IMR-90 (cell line): ENCODE data around the gene KLHL29. TPM values are rescaled to one million over a fixed set of nuclear protein-coding genes. Genes with fewer than 3 reads are reported as not detected.

Source experiments
- ATAC-seq: fragments of 200-7000 bp; cut with Tn5 transposase; 2 replicates; pipeline ENCODE4 v1.9.1; 2020; ENCODE audit warnings: low read depth, mild to moderate bottlenecking, moderate library complexity
- BruUV-seq: library from RNA; stranded (reverse); fragments of 400-500 nt; replicated peaks from 2 replicates; lab custom pipeline; 2021; lab: Mats Ljungman, UMichigan
- CTCF ChIA-PET: fragments of 300-600 bp; formaldehyde crosslinking; extraction: SDS; loops from one replicate; lab custom pipeline; 2021; ENCODE audit warnings: antibody characterized with exemption; lab: Yijun Ruan, JAX
- POLR2A ChIA-PET: fragments of 300-600 bp; sonication (Branson Sonifier 250); formaldehyde crosslinking; loops from one replicate; lab custom pipeline; 2022; ENCODE audit warnings: antibody characterized with exemption; ENCODE audit not compliant: unreplicated experiment; lab: Charles Lee
- DNase-seq: peaks from one replicate; pipeline ENCODE4 v3.0.0; 2013
- H2AFZ ChIP-seq: replicated peaks from 2 replicates; pipeline ENCODE3; 2013; ENCODE audit warnings: low read length, mild to moderate bottlenecking; ENCODE audit not compliant: poor library complexity
- H2AK5ac ChIP-seq: 2 replicates; pipeline ENCODE4 v1.6.1; 2013; ENCODE audit warnings: low read depth, low read length, inconsistent platforms
- H2AK9ac ChIP-seq: replicated peaks from 2 replicates; pipeline ENCODE3; 2013; ENCODE audit warnings: mild to moderate bottlenecking, low read depth, low read length, moderate library complexity; ENCODE audit not compliant: poor library complexity
- H2BK120ac ChIP-seq: 2 replicates; pipeline ENCODE4 v1.6.1; 2013; ENCODE audit warnings: low read depth, low read length, inconsistent platforms
- H2BK15ac ChIP-seq: 3 replicates; pipeline ENCODE4 v1.6.1; 2013; ENCODE audit warnings: low read depth, low read length, inconsistent platforms
- H2BK20ac ChIP-seq: 2 replicates; pipeline ENCODE4 v1.6.1; 2013; ENCODE audit warnings: low read depth, mild to moderate bottlenecking, inconsistent platforms, low read length, moderate library complexity
- H2BK5ac ChIP-seq: 2 replicates; pipeline ENCODE4 v1.6.1; 2013; ENCODE audit warnings: mild to moderate bottlenecking, low read depth, low read length, inconsistent platforms; ENCODE audit not compliant: poor library complexity, severe bottlenecking
- H3K14ac ChIP-seq: replicated peaks from 2 replicates; pipeline ENCODE4 v1.6.1; 2013; ENCODE audit warnings: low read depth, low read length, inconsistent platforms
- H3K18ac ChIP-seq: 2 replicates; pipeline ENCODE4 v1.6.1; 2013; ENCODE audit warnings: low read depth, low read length, control low read depth
- H3K23ac ChIP-seq: 2 replicates; pipeline ENCODE4 v1.6.1; 2013; ENCODE audit warnings: low read depth, low read length, inconsistent platforms
- H3K27ac ChIP-seq: 2 replicates; pipeline ENCODE4 v1.5.1; 2013; ENCODE audit warnings: mild to moderate bottlenecking, control low read depth, low read length; ENCODE audit not compliant: insufficient read depth
- H3K27me3 ChIP-seq: 2 replicates; pipeline ENCODE4 v1.6.1; 2013; ENCODE audit warnings: low read length; ENCODE audit not compliant: control insufficient read depth, insufficient read depth
- H3K36me3 ChIP-seq: 2 replicates; pipeline ENCODE4 v1.6.1; 2013; ENCODE audit warnings: low read length, mixed read lengths; ENCODE audit not compliant: control insufficient read depth, insufficient read depth
- H3K4ac ChIP-seq: 2 replicates; pipeline ENCODE4 v1.6.1; 2013; ENCODE audit warnings: low read depth, low read length, inconsistent platforms
- H3K4me1 ChIP-seq: 2 replicates; pipeline ENCODE4 v1.6.1; 2013; ENCODE audit warnings: low read length, mixed read lengths; ENCODE audit not compliant: control insufficient read depth, insufficient read depth
- H3K4me2 ChIP-seq: 2 replicates; pipeline ENCODE4 v1.6.1; 2013; ENCODE audit warnings: low read depth, mild to moderate bottlenecking, control low read depth, low read length, moderate library complexity
- H3K4me3 ChIP-seq: 2 replicates; pipeline ENCODE4 v1.5.1; 2013; ENCODE audit warnings: low read depth, mild to moderate bottlenecking, control low read depth, low read length, moderate library complexity; ENCODE audit not compliant: insufficient read depth
- H3K56ac ChIP-seq: 2 replicates; pipeline ENCODE4 v1.6.1; 2013; ENCODE audit warnings: low read length, inconsistent platforms; ENCODE audit not compliant: insufficient read depth; ENCODE audit errors: extremely low read depth
- H3K79me1 ChIP-seq, 2 experiments: 2 replicates each; pipeline ENCODE4 v1.6.1; 2013; ENCODE audit warnings: low read length in 2 of 2, inconsistent platforms in 1 of 2, low read depth in 1 of 2
- H3K9ac ChIP-seq: 2 replicates; pipeline ENCODE4 v1.6.1; 2013; ENCODE audit warnings: low read depth, low read length, control low read depth
- H3K9me1 ChIP-seq: 2 replicates; pipeline ENCODE4 v1.6.1; 2013; ENCODE audit warnings: low read length, inconsistent platforms; ENCODE audit not compliant: insufficient read depth
- H3K9me3 ChIP-seq: 2 replicates; pipeline ENCODE4 v1.6.1; 2013; ENCODE audit warnings: low read length; ENCODE audit not compliant: control insufficient read depth, insufficient read depth
- H4K20me1 ChIP-seq: 2 replicates; pipeline ENCODE4 v1.6.1; 2013; ENCODE audit warnings: low read length, inconsistent platforms; ENCODE audit not compliant: insufficient read depth
- H4K5ac ChIP-seq: 2 replicates; pipeline ENCODE4 v1.6.1; 2013; ENCODE audit warnings: mild to moderate bottlenecking, low read depth, low read length, control low read depth
- H4K8ac ChIP-seq, 2 experiments: 2 replicates each; pipeline ENCODE4 v1.6.1; 2013; ENCODE audit warnings: low read depth in 2 of 2, low read length in 2 of 2, control low read depth in 1 of 2, inconsistent platforms in 1 of 2
- H4K91ac ChIP-seq: 2 replicates; pipeline ENCODE4 v1.6.1; 2013; ENCODE audit warnings: low read depth, low read length, inconsistent platforms; ENCODE audit not compliant: insufficient read depth
- CEBPB ChIP-seq: IDR thresholded peaks from 2 replicates; pipeline ENCODE4 v1.6.1; 2012; ENCODE audit warnings: low read depth, low read length, improper control_type of control experiment
- CHD1 ChIP-seq: IDR thresholded peaks from 2 replicates; pipeline ENCODE4 v1.6.1; 2012; ENCODE audit warnings: low read depth, low read length, improper control_type of control experiment
- MAFK ChIP-seq: IDR thresholded peaks from 2 replicates; pipeline ENCODE4 v1.6.1; 2012; ENCODE audit warnings: low read depth, low read length, improper control_type of control experiment
- MAZ ChIP-seq: IDR thresholded peaks from 2 replicates; pipeline ENCODE4 v1.6.1; 2012; ENCODE audit warnings: low read depth, mild to moderate bottlenecking, low read length, improper control_type of control experiment, moderate library complexity, borderline replicate concordance
- MXI1 ChIP-seq: IDR thresholded peaks from 2 replicates; pipeline ENCODE4 v1.6.1; 2012; ENCODE audit warnings: low read depth, mild to moderate bottlenecking, low read length, moderate library complexity, borderline replicate concordance
- SMC3 ChIP-seq: fragments of 150-350 bp; IDR thresholded peaks from 2 replicates; pipeline ENCODE4 v1.6.1; 2016; ENCODE audit warnings: low read depth, mild to moderate bottlenecking, antibody characterized with exemption, low read length, moderate library complexity
- USF2 ChIP-seq: fragments of 150-350 bp; IDR thresholded peaks from 2 replicates; pipeline ENCODE4 v1.6.1; 2017; ENCODE audit warnings: mild to moderate bottlenecking, antibody characterized with exemption, low read length, low read depth
- WGBS, 2 experiments: methylation state at CpG; one replicate each; pipeline versions ENCODE4 v1.1.5 to v1.1.7; 2013; ENCODE audit warnings: missing lambda C conversion rate in 2 of 2; ENCODE audit not compliant: insufficient read length in 1 of 2; ENCODE audit errors: extremely low coverage in 2 of 2; 5-methylcytosine and 5-hydroxymethylcytosine counted together
- dilution Hi-C: fragments of 300-500 bp; cut with HindIII; formaldehyde crosslinking; loops from one replicate; pipeline ENCODE4 v1.14.3; 2018; ENCODE audit warnings: low sequenced_read_pairs; ENCODE audit not compliant: unreplicated experiment
- in situ Hi-C: fragments of 300-500 bp; cut with MboI; formaldehyde crosslinking; loops from 3 replicates; pipeline ENCODE4 v1.14.3; 2019; ENCODE audit warnings: low sequenced_read_pairs, inconsistent platforms, mixed read lengths
- intact Hi-C: fragments of 100-400 bp; cut with micrococcal nuclease; formaldehyde crosslinking; loops from 2 replicates; pipeline ENCODE4 v1.10.0; 2022
- polyA plus RNA-seq, 3 experiments: library from polyadenylated mRNA; depleted of rRNA; stranded (reverse); fragments of >200 nt; gene quantifications; 2 replicates each; pipeline ENCODE4 v1.2.3, GENCODE V29; 2012; ENCODE audit warnings: low replicate concordance in 1 of 3
- total RNA-seq: library from RNA; depleted of rRNA; stranded (reverse); fragments of >200 nt; gene quantifications from 2 replicates; pipeline ENCODE4 v1.2.3, GENCODE V29; 2012

KLHL29 gene
- total and polyA plus RNA-seq, 2 of the 4 experiments (the other 2 are of a cell fraction): 2.0 to 8.0 TPM

DNA sequence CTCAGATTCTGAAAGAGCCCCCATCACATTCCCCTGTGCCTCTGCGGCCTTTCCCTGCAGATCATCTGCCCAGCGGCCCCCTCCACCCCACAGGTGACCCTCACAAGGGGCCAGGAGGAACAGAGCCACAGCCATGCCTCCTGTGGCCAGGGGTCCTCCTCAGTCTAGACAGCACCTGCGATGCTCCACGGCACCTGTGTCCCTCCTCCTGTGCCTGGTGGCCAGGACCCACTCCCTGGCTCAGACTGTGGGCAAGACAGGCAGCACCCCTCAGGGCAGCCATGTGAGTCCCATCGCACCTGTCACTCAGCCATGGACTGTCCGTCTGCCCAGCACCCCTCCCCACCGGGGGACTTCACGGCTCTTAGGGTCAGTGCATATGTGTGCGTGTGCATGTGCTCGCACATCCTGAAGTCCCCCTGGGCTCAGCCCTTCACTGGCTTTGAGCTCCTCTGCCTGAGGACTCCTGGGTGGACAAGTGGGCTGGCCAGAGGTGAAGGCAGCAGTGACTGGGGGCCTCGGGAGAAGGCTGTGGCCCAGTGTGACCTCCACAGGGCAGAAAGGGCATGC, 304.2 kb downstream of the KLHL29 start:
- H3K9me1 ChIP-seq: no peaks in the 10 kb centered on the region
- H4K8ac ChIP-seq: no peak overlapping the region
- H2BK20ac ChIP-seq: no peak overlapping the region
- no peak overlapping the region for H2AK5ac ChIP-seq
- peak overlapping the region; percentile 17 for H2AFZ ChIP-seq
- H4K20me1 ChIP-seq: no peaks in the 10 kb centered on the region; the same call in 1 of the 2 replicates
- H4K5ac ChIP-seq: no peak overlapping the region
- DNase-seq: no peak
- WGBS, 2 experiments: 73% methylated on average over 9 of the region's 11 CpGs; no CpG with 5 or more reads in 1 of the 2 experiments
- H2BK15ac ChIP-seq: no peak overlapping the region
- no peak overlapping the region for H4K91ac ChIP-seq
- H3K14ac ChIP-seq: no peak overlapping the region
- no peak overlapping the region for H3K27ac ChIP-seq
- no peak overlapping the region for H2BK120ac ChIP-seq
- no peak for TF ChIP-seq CEBPB
- TF ChIP-seq USF2: no peak
- no peak for TF ChIP-seq MAFK
- TF ChIP-seq MAZ: no peak
- TF ChIP-seq CHD1: no peak
- TF ChIP-seq SMC3: no peak
- no peak for TF ChIP-seq MXI1
- H3K18ac ChIP-seq: no peak overlapping the region
- no peak overlapping the region for H2AK9ac ChIP-seq
- H3K9me3 ChIP-seq: no peaks in the 10 kb centered on the region
- H2BK5ac ChIP-seq: no peak overlapping the region
- ChIA-PET CTCF (interaction anchor here (0.5 kb wide), 1 partner anchor 182 kb away, joined by 5 read pairs; no protein-coding TSS in a partner anchor), POLR2A (no interaction called here)
- H3K4ac ChIP-seq: no peak overlapping the region
- H3K4me2 ChIP-seq: no peak overlapping the region
- H3K4me3 ChIP-seq: no peak overlapping the region
- no TSS peak for BruUV-seq
- no peak overlapping the region for H3K23ac ChIP-seq
- no peaks in the 10 kb centered on the region for H3K4me1 ChIP-seq
- H3K27me3 ChIP-seq: no peaks in the 10 kb centered on the region
- no peak overlapping the region for H3K9ac ChIP-seq
- ATAC-seq: no peak
- H3K79me1 ChIP-seq: no peaks in the 10 kb centered on the region
- no peak overlapping the region for H3K56ac ChIP-seq
- H3K36me3 ChIP-seq: peaks cover 34% of the 10 kb centered on the region
- in situ Hi-C loops (no loop called here), dilution Hi-C loops (no loop called here), intact Hi-C loops (no loop called here)
